Measurements from ENCODE around the gene SFTPA1. TPM values are rescaled to one million over a fixed set of nuclear protein-coding genes. Genes with fewer than 3 reads are reported as not detected.
"Not testable (repeated sequence)": the region's sequence is repeated elsewhere in the genome, so short reads cannot be mapped to it uniquely, and the experiment has no call there.

The SFTPA1 gene
- total RNA-seq, 1 experiment from 2014 or later, result not detected

GRCh38 chr10:79604294-79604693, 6.4 kb upstream of the SFTPA1 start:
- Histone ChIP-seq H3K4me3 (ENCODE audit: low read depth, low read length, poor library complexity, severe bottlenecking) (no peak overlapping the region), H3K27me3 (replicated peaks; ENCODE audit: insufficient read depth, low read depth, low read length, poor library complexity) (peaks cover 16% of the 10 kb centered on the region), H3K27ac (ENCODE audit: low read depth, low read length, poor library complexity, severe bottlenecking) (no peak overlapping the region), H3K36me3 (ENCODE audit: insufficient read depth, low read length, poor library complexity, severe bottlenecking) (no peaks in the 10 kb centered on the region), H3K9me3 (ENCODE audit: low read depth, low read length, poor library complexity, severe bottlenecking) (no peaks in the 10 kb centered on the region), H3K4me1 (ENCODE audit: insufficient read depth, low read length, poor library complexity, severe bottlenecking) (no peaks in the 10 kb centered on the region)
- no TSS peak for BruUV-seq (replicated peaks)
- ChIA-PET CTCF (no interaction called here), POLR2A (ENCODE audit: low non-redundant PET) (no interaction called here)
- DNase-seq (ENCODE audit: low spot score), result no peak
- intact Hi-C loops (cut with micrococcal nuclease; ENCODE audit: unreplicated experiment), result loop anchor here (10.0 kb wide), 1 partner anchor 229 kb away; no protein-coding TSS in a partner anchor
- TF ChIP-seq CTCF (conservative IDR thresholded peaks at IDR 0.05; ENCODE audit: low read depth, low read length) (no peak), EZH2 (IDR thresholded peaks at IDR 0.05; ENCODE audit: borderline replicate concordance, low read depth, low read length, poor library complexity, severe bottlenecking) (no peak)

- H3K9me3 ChIP-seq (ENCODE audit: low read depth, low read length, poor library complexity, severe bottlenecking), result no peaks in the 10 kb centered on the region
- H3K36me3 ChIP-seq (ENCODE audit: insufficient read depth, low read length, poor library complexity, severe bottlenecking), result no peaks in the 10 kb centered on the region
- TF ChIP-seq EZH2 (IDR thresholded peaks at IDR 0.05; ENCODE audit: borderline replicate concordance, low read depth, low read length, poor library complexity, severe bottlenecking) (no peak), CTCF (conservative IDR thresholded peaks at IDR 0.05; ENCODE audit: low read depth, low read length) (no peak)
- H3K27me3 ChIP-seq (replicated peaks; ENCODE audit: insufficient read depth, low read depth, low read length, poor library complexity), result peaks cover 12% of the 10 kb centered on the region
- ChIA-PET CTCF (no interaction called here), POLR2A (ENCODE audit: low non-redundant PET) (no interaction called here)
- H3K4me1 ChIP-seq (ENCODE audit: insufficient read depth, low read length, poor library complexity, severe bottlenecking), result no peaks in the 10 kb centered on the region
- no peak overlapping the region for H3K27ac ChIP-seq (ENCODE audit: low read depth, low read length, poor library complexity, severe bottlenecking)
- DNase-seq (ENCODE audit: low spot score), result no peak
- H3K4me3 ChIP-seq (ENCODE audit: low read depth, low read length, poor library complexity, severe bottlenecking), result no peak overlapping the region
- no TSS peak for BruUV-seq (replicated peaks)
- intact Hi-C loops (cut with micrococcal nuclease; ENCODE audit: unreplicated experiment), result loop anchor here (10.0 kb wide), 1 partner anchor 231 kb away; no protein-coding TSS in a partner anchor
Observed at GRCh38 chr10:79605308-79605707, 5.4 kb upstream of the SFTPA1 start.

GRCh38 chr10:79608505-79609375, 2.0 kb upstream of the SFTPA1 start:
- H3K27me3 ChIP-seq (replicated peaks; ENCODE audit: insufficient read depth, low read depth, low read length, poor library complexity), result no peaks in the 10 kb centered on the region
- intact Hi-C loops (cut with micrococcal nuclease; ENCODE audit: unreplicated experiment), result loop anchor here (10.0 kb wide), 1 partner anchor 234 kb away; no protein-coding TSS in a partner anchor
- no peaks in the 10 kb centered on the region for H3K36me3 ChIP-seq (ENCODE audit: insufficient read depth, low read length, poor library complexity, severe bottlenecking)
- no peak overlapping the region for H3K4me3 ChIP-seq (ENCODE audit: low read depth, low read length, poor library complexity, severe bottlenecking)
- peak; percentile 39 for DNase-seq (ENCODE audit: low spot score)
- TF ChIP-seq CTCF (conservative IDR thresholded peaks at IDR 0.05; ENCODE audit: low read depth, low read length), result peak; percentile 68
- no peak for TF ChIP-seq EZH2 (IDR thresholded peaks at IDR 0.05; ENCODE audit: borderline replicate concordance, low read depth, low read length, poor library complexity, severe bottlenecking)
- H3K27ac ChIP-seq (ENCODE audit: low read depth, low read length, poor library complexity, severe bottlenecking), result no peak overlapping the region
- no peaks in the 10 kb centered on the region for H3K9me3 ChIP-seq (ENCODE audit: low read depth, low read length, poor library complexity, severe bottlenecking)
- BruUV-seq (replicated peaks), result no TSS peak
- POLR2A ChIA-PET (ENCODE audit: low non-redundant PET), result no interaction called here
- CTCF ChIA-PET, result no interaction called here
- no peaks in the 10 kb centered on the region for H3K4me1 ChIP-seq (ENCODE audit: insufficient read depth, low read length, poor library complexity, severe bottlenecking)

GRCh38 chr10:79611193-79611976, 646 bp downstream of the SFTPA1 start:
- H3K27ac ChIP-seq (ENCODE audit: low read depth, low read length, poor library complexity, severe bottlenecking); H3K36me3 ChIP-seq (ENCODE audit: insufficient read depth, low read length, poor library complexity, severe bottlenecking); H3K4me1 ChIP-seq (ENCODE audit: insufficient read depth, low read length, poor library complexity, severe bottlenecking); DNase-seq (ENCODE audit: low spot score); BruUV-seq (replicated peaks); H3K4me3 ChIP-seq (ENCODE audit: low read depth, low read length, poor library complexity, severe bottlenecking); H3K9me3 ChIP-seq (ENCODE audit: low read depth, low read length, poor library complexity, severe bottlenecking); CTCF ChIA-PET; POLR2A ChIA-PET (ENCODE audit: low non-redundant PET); intact Hi-C loops (cut with micrococcal nuclease; ENCODE audit: unreplicated experiment): not testable (repeated sequence)
- peaks cover 17% of the 10 kb centered on the region for H3K27me3 ChIP-seq (replicated peaks; ENCODE audit: insufficient read depth, low read depth, low read length, poor library complexity)
